DOHH2 (cell line): ENCODE data around the gene CACNA2D2.
A peak's percentile ranks its signal among the peaks of the same experiment; 100 is the strongest.

Experiments used
- H3F3A ChIP-seq: fragments of 200-600 bp; sonication (generic), shearing (Covaris generic); 2 replicates; pipeline ENCODE4 v1.6.0; 2016; ENCODE audit warnings: antibody characterized with exemption, mild to moderate bottlenecking; ENCODE audit not compliant: control insufficient read depth, insufficient read depth
- H3K27ac ChIP-seq: fragments of 200-600 bp; sonication (generic); 2 replicates; pipeline ENCODE4 v1.5.1; 2014; ENCODE audit warnings: low read depth, mild to moderate bottlenecking, low read length, moderate library complexity
- H3K27me3 ChIP-seq: fragments of 200-600 bp; sonication (generic); 2 replicates; pipeline ENCODE4 v1.6.1; 2014; ENCODE audit warnings: mild to moderate bottlenecking, low read length, mixed read lengths; ENCODE audit not compliant: control insufficient read depth
- H3K36me3 ChIP-seq: fragments of 200-600 bp; sonication (generic); 2 replicates; pipeline ENCODE4 v1.6.1; 2014; ENCODE audit warnings: mild to moderate bottlenecking, low read length, moderate library complexity, mixed read lengths; ENCODE audit not compliant: control insufficient read depth
- H3K4me1 ChIP-seq: fragments of 200-600 bp; sonication (generic); 2 replicates; pipeline ENCODE4 v1.6.1; 2014; ENCODE audit warnings: mild to moderate bottlenecking, low read length, mixed read lengths; ENCODE audit not compliant: control insufficient read depth
- H3K4me2 ChIP-seq: fragments of 200-600 bp; sonication (generic); 2 replicates; pipeline ENCODE4 v1.6.0; 2014; ENCODE audit warnings: mild to moderate bottlenecking, low read length, moderate library complexity
- H3K4me3 ChIP-seq: fragments of 200-600 bp; sonication (generic); 2 replicates; pipeline ENCODE4 v1.5.1; 2014; ENCODE audit warnings: mild to moderate bottlenecking, low read length, mixed read lengths
- H3K79me2 ChIP-seq: fragments of 200-600 bp; sonication (generic); 2 replicates; pipeline ENCODE4 v1.6.1; 2014; ENCODE audit warnings: mild to moderate bottlenecking, low read length, mixed read lengths; ENCODE audit not compliant: control insufficient read depth
- H3K9me2 ChIP-seq: fragments of 200-600 bp; sonication (generic); replicated peaks from 2 replicates; pipeline ENCODE4 v1.6.1; 2014; ENCODE audit warnings: mild to moderate bottlenecking, low read length, mixed read lengths; ENCODE audit not compliant: control insufficient read depth
- H3K9me3 ChIP-seq: fragments of 200-600 bp; sonication (generic); 2 replicates; pipeline ENCODE4 v1.6.1; 2014; ENCODE audit warnings: antibody characterized with exemption, low read length, mixed read lengths; ENCODE audit not compliant: control insufficient read depth, insufficient read depth
- H4K20me1 ChIP-seq: fragments of 200-600 bp; sonication (generic); 2 replicates; pipeline ENCODE4 v1.6.0; 2014; ENCODE audit warnings: low read depth, mild to moderate bottlenecking, antibody characterized with exemption, low read length, moderate library complexity; ENCODE audit not compliant: control insufficient read depth, insufficient read depth
- EZH2phosphoT487 ChIP-seq: fragments of 200-600 bp; sonication (generic); IDR thresholded peaks from 2 replicates; pipeline ENCODE4 v1.6.1; 2017; ENCODE audit warnings: borderline replicate concordance, mild to moderate bottlenecking, antibody characterized with exemption, low read length, moderate library complexity, mixed read lengths
- TF ChIP-seq, protein P1 (sequence below): fragments of 200-600 bp; sonication (generic); IDR thresholded peaks from one replicate; pipeline ENCODE4 v1.5.1; 2014; ENCODE audit warnings: antibody characterized with exemption, mild to moderate bottlenecking, low read depth, low read length; ENCODE audit not compliant: poor library complexity, severe bottlenecking

CACNA2D2 gene

DNA sequence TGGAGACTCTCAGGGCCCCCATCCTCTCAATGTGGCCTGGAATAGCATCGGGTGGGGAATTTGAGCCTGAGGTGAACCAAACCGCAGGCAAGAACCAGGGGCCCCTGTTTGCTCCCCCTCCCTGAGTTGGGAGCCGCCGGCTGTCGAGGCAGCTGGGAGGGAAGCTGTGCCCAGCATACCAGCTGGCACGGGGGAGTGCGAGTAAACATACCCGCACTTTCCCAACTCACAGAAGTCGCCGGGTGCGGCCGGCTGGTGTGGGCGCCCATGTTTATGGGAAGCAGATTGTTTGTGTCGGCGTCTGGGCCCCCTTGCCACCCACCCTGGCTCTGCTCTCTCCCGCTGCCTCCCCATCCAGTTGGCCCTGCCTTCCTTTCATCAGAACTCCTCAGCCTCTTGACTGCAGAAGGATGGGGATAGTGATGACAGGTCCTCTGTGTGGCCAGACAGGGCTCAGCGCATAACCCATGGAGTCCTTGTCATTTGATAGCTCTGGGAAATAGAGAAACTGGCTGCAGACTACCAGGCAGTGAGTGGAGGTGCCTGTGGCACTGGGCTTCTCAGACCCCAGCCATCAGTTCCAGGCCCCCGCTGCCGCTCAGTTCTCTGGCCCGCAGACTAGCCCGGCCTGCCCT is 60.4 kb downstream of the CACNA2D2 start:
- no peaks in the 10 kb centered on the region for H3K9me2 ChIP-seq
- H3K4me2 ChIP-seq: no peak overlapping the region
- no peak overlapping the region for H3K27ac ChIP-seq
- H3K36me3 ChIP-seq: no peaks in the 10 kb centered on the region
- H3K9me3 ChIP-seq: no peaks in the 10 kb centered on the region
- H3K4me1 ChIP-seq: no peaks in the 10 kb centered on the region
- no peak overlapping the region for H3K4me3 ChIP-seq
- no peaks in the 10 kb centered on the region; the same call in 1 of the 2 replicates for H3K27me3 ChIP-seq
- H3F3A ChIP-seq: no peaks in the 10 kb centered on the region
- no peaks in the 10 kb centered on the region; the same call in 1 of the 2 replicates for H4K20me1 ChIP-seq
- TF ChIP-seq, protein P1, sequence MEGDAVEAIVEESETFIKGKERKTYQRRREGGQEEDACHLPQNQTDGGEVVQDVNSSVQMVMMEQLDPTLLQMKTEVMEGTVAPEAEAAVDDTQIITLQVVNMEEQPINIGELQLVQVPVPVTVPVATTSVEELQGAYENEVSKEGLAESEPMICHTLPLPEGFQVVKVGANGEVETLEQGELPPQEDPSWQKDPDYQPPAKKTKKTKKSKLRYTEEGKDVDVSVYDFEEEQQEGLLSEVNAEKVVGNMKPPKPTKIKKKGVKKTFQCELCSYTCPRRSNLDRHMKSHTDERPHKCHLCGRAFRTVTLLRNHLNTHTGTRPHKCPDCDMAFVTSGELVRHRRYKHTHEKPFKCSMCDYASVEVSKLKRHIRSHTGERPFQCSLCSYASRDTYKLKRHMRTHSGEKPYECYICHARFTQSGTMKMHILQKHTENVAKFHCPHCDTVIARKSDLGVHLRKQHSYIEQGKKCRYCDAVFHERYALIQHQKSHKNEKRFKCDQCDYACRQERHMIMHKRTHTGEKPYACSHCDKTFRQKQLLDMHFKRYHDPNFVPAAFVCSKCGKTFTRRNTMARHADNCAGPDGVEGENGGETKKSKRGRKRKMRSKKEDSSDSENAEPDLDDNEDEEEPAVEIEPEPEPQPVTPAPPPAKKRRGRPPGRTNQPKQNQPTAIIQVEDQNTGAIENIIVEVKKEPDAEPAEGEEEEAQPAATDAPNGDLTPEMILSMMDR: no peak
- no peak for TF ChIP-seq EZH2phosphoT487
- H3K79me2 ChIP-seq: no peaks in the 10 kb centered on the region

- H3F3A ChIP-seq: no peaks in the 10 kb centered on the region
- no peak overlapping the region for H3K27ac ChIP-seq
- TF ChIP-seq EZH2phosphoT487: no peak
- TF ChIP-seq, protein P1: no peak
- H3K9me3 ChIP-seq: no peaks in the 10 kb centered on the region
- H3K27me3 ChIP-seq: no peaks in the 10 kb centered on the region; the same call in 1 of the 2 replicates
- no peaks in the 10 kb centered on the region for H3K9me2 ChIP-seq
- no peaks in the 10 kb centered on the region for H3K79me2 ChIP-seq
- no peaks in the 10 kb centered on the region for H3K4me1 ChIP-seq
- H4K20me1 ChIP-seq: no peaks in the 10 kb centered on the region; the same call in 1 of the 2 replicates
- no peak overlapping the region for H3K4me2 ChIP-seq
- H3K36me3 ChIP-seq: no peaks in the 10 kb centered on the region
- no peak overlapping the region for H3K4me3 ChIP-seq
Measured at GRCh38 chr3:50441424-50442217, 61.8 kb downstream of the CACNA2D2 start.

- no peak for TF ChIP-seq EZH2phosphoT487
- TF ChIP-seq, protein P1: peak; percentile 93
- no peaks in the 10 kb centered on the region for H3K9me3 ChIP-seq
- no peaks in the 10 kb centered on the region; the same call in 1 of the 2 replicates for H4K20me1 ChIP-seq
- H3K4me3 ChIP-seq: no peak overlapping the region
- no peaks in the 10 kb centered on the region for H3K27me3 ChIP-seq
- H3K4me1 ChIP-seq: no peaks in the 10 kb centered on the region
- no peaks in the 10 kb centered on the region for H3K9me2 ChIP-seq
- H3K4me2 ChIP-seq: no peak overlapping the region
- H3K36me3 ChIP-seq: no peaks in the 10 kb centered on the region
- H3K79me2 ChIP-seq: no peaks in the 10 kb centered on the region
- H3K27ac ChIP-seq: no peak overlapping the region
- no peaks in the 10 kb centered on the region for H3F3A ChIP-seq
Measured at GRCh38 chr3:50436114-50436674, 67.2 kb downstream of the CACNA2D2 start.
